Psoas muscle (tissue), 8 donors: Measurements from ENCODE around the gene ERRFI1. TPM values are rescaled to one million over a fixed set of nuclear protein-coding genes. Genes with fewer than 3 reads are reported as not detected.

Experiments used
- ATAC-seq, 4 donors: fragments of 200-7000 bp; cut with Tn5 transposase; one replicate each; pipeline ENCODE4 v1.9.1; 2020; ENCODE audit warnings: moderate library complexity in 3 of 4, mild to moderate bottlenecking in 2 of 4
- DNase-seq, 2 donors: peaks; one replicate each; pipeline ENCODE4 v3.0.0-alpha.2; 2020
- H3K27ac ChIP-seq: fragments of 200-600 bp; one replicate; pipeline ENCODE4 v1.8.0; 2022
- H3K27me3 ChIP-seq, 3 donors: fragments of 200-600 bp in 1 of 3; one replicate each; pipeline versions ENCODE4 v1.6.1 to v1.8.0; 2013 to 2022; ENCODE audit warnings: low read length in 2 of 3, mild to moderate bottlenecking in 2 of 3, moderate library complexity in 1 of 3; ENCODE audit not compliant: insufficient read depth in 3 of 3
- H3K36me3 ChIP-seq, 2 donors: fragments of 200-600 bp in 1 of 2; one replicate each; pipeline versions ENCODE4 v1.6.1 to v1.8.0; 2013 to 2022; ENCODE audit warnings: low read depth in 1 of 2, mild to moderate bottlenecking in 1 of 2, moderate library complexity in 1 of 2; ENCODE audit not compliant: insufficient read depth in 1 of 2
- H3K4me1 ChIP-seq: fragments of 200-600 bp; one replicate; pipeline ENCODE4 v1.8.0; 2022
- H3K4me3 ChIP-seq: fragments of 200-600 bp; one replicate; pipeline ENCODE4 v1.8.0; 2022; ENCODE audit warnings: mild to moderate bottlenecking
- H3K9me3 ChIP-seq: fragments of 200-600 bp; one replicate; pipeline ENCODE4 v1.8.0; 2022
- CTCF ChIP-seq: fragments of 200-600 bp; IDR thresholded peaks from one replicate; pipeline ENCODE4 v1.8.0; 2022; ENCODE audit warnings: antibody characterized with exemption
- WGBS, 3 donors: extraction: QIAGEN DNeasy Blood & Tissue Kit; methylation state at CpG; one replicate each; pipeline versions ENCODE4 v1.1.6 to v1.1.7; 2013; 5-methylcytosine and 5-hydroxymethylcytosine counted together
- intact Hi-C, 2 donors: fragments of 100-400 bp; cut with DNase I; formaldehyde crosslinking; loops; one replicate each; pipeline versions ENCODE4 v1.11.0 to v1.14.2; 2022
- polyA plus RNA-seq, 3 donors: library from polyadenylated mRNA; stranded (reverse); fragments of 200-250 nt; gene quantifications; one replicate each; pipeline ENCODE4 v1.2.3, GENCODE V29; 2013
- total RNA-seq, 4 donors: library from RNA; stranded (reverse); fragmentation: NEBNext Ultra II Directional in 2 of 4; extraction: Animal tissue kit (Norgen Biotek cat#: 25700) in 2 of 4; gene quantifications; one replicate each; pipeline versions ENCODE4 v1.2.1 to v1.2.4, GENCODE V29; 2021 to 2023
- donor health status: healthy with polysubstance abuse.
- donor health status: DM: no; HTN: no; CAD: no; lungs with moderate emphysema.
- donor health status: Bipolar disorder and iron deficiency.
- donor health status: healthy.
- donor health status: DM: yes; HTN: yes; CAD: no.
- donor health status: DM: no; HTN: no; CAD: no.
- donor health status: DM: no; HTN: no; CAD: no.
- donor health status: DM: yes; HTN: yes; CAD: no.

The ERRFI1 gene
- total and polyA plus RNA-seq, 7 donors, result 23.2 to 99.9 (median 63.3) TPM

- ATAC-seq, result no peak
- H3K27me3 ChIP-seq, result no peaks in the 10 kb centered on the region
- intact Hi-C loops, result no loop called here
- no peak for DNase-seq
- H3K9me3 ChIP-seq, result no peaks in the 10 kb centered on the region
- no peaks in the 10 kb centered on the region for H3K4me1 ChIP-seq
- H3K4me3 ChIP-seq, result no peak overlapping the region
- H3K27ac ChIP-seq, result no peak overlapping the region
- TF ChIP-seq CTCF, result no peak
- 98% methylated on average over 4 of the region's 4 CpGs for WGBS, 3 donors
- no peaks in the 10 kb centered on the region for H3K36me3 ChIP-seq
Observed at GRCh38 chr1:8035289-8035688, 9.2 kb upstream of the ERRFI1 start.

DNA sequence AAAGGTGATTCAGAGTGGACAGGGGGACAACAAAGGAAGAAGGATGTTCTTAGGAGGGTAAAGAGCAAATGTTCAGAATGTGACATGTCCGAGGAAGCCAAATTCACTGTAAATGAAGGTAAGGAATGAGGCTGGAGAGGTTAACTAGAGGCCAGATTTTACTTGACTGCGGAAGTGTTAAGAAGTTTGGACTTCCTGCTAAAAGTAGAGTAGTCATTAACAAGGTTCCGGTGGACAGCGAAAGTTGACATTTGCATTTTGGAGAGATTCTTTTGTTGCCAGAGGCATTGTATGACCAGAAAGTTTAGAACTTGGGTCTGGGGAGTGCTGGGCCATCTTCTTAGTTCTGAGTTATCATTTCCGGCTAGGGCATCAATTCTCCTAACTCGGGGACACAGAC lies 7.2 kb upstream of the ERRFI1 start:
- TF ChIP-seq CTCF, result no peak
- Histone ChIP-seq H3K9me3 (no peaks in the 10 kb centered on the region), H3K27ac (no peak overlapping the region), H3K36me3 (no peaks in the 10 kb centered on the region), H3K27me3 (no peaks in the 10 kb centered on the region), H3K4me3 (no peak overlapping the region), H3K4me1 (peaks cover 3% of the 10 kb centered on the region)
- DNase-seq, result no peak
- WGBS, 3 donors, result 81 to 85% (median 83%) methylated on average over 6 of the region's 6 CpGs
- ATAC-seq, result no peak
- intact Hi-C loops, result no loop called here

DNA sequence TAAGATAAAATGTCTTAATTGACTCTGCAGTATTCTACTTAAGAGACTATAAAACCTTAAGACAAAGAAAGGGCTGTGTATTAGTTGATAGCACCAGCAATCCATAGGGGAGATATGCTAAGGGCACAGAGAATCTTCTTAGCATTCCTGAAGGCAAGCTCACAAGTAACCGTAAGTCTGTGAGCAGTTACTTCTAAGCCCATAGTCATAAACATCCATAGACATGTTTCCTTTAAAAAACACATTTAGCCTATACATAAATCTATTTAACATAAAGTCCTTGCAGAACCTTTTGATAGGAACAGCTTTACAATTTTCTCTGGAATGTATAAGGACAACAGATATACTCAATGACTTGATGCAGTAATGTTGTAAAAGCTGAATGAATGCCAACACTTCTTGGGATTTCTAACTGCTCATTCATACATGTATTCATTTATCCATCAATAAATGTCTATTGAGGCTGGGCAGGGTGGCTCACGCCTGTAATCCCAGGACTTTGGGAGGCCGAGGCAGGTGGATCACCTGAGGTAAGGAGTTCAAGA lies 6.3 kb upstream of the ERRFI1 start:
- WGBS, 3 donors, result 95 to 96% (median 95%) methylated on average over 3 of the region's 3 CpGs
- TF ChIP-seq CTCF, result no peak
- DNase-seq, result no peak
- Histone ChIP-seq H3K9me3 (no peaks in the 10 kb centered on the region), H3K36me3 (no peaks in the 10 kb centered on the region), H3K4me1 (peaks cover 12% of the 10 kb centered on the region), H3K27me3 (no peaks in the 10 kb centered on the region), H3K4me3 (no peak overlapping the region), H3K27ac (no peak overlapping the region)
- ATAC-seq, result no peak
- intact Hi-C loops, result no loop called here

GRCh38 chr1:8031176-8031785 lies 5.2 kb upstream of the ERRFI1 start:
- no peak for DNase-seq
- Histone ChIP-seq H3K9me3 (no peaks in the 10 kb centered on the region), H3K36me3 (no peaks in the 10 kb centered on the region), H3K4me3 (no peak overlapping the region), H3K27ac (no peak overlapping the region), H3K27me3 (no peaks in the 10 kb centered on the region), H3K4me1 (peaks cover 19% of the 10 kb centered on the region)
- ATAC-seq, result no peak
- 80 to 85% (median 82%) methylated on average over 9 of the region's 9 CpGs for WGBS, 3 donors
- intact Hi-C loops, result loop anchor here (2.0 kb wide), 1 partner anchor 284 kb away; no protein-coding TSS in a partner anchor
- peak; percentile 78 for TF ChIP-seq CTCF

DNA sequence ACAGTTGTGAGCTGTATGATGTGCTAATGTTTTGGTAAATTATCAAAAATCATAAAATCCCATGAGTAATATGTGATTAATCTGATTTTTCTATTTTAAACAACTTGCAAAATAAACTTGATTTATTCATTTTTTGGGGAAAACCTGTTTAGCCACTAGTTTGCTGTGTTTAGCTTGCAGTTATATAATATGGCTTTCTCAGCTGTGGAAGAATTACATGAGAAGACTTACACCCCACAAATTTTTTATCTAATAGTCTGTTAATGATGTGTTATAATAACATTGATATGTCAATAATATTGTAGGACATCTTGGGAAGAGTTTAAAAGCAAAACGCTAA lies 2.4 kb upstream of the ERRFI1 start:
- DNase-seq (no peak), ATAC-seq (no peak)
- Histone ChIP-seq H3K27me3 (no peaks in the 10 kb centered on the region), H3K27ac (peak overlapping the region; percentile 87), H3K4me1 (peaks cover 33% of the 10 kb centered on the region), H3K36me3 (no peaks in the 10 kb centered on the region), H3K4me3 (no peak overlapping the region), H3K9me3 (no peaks in the 10 kb centered on the region)
- 69 to 83% (median 77%) methylated on average over 1 of the region's 1 CpG for WGBS, 3 donors
- TF ChIP-seq CTCF, result no peak
- intact Hi-C loops, result no loop called here
